ENCODE results near the gene SUZ12.

DNA sequence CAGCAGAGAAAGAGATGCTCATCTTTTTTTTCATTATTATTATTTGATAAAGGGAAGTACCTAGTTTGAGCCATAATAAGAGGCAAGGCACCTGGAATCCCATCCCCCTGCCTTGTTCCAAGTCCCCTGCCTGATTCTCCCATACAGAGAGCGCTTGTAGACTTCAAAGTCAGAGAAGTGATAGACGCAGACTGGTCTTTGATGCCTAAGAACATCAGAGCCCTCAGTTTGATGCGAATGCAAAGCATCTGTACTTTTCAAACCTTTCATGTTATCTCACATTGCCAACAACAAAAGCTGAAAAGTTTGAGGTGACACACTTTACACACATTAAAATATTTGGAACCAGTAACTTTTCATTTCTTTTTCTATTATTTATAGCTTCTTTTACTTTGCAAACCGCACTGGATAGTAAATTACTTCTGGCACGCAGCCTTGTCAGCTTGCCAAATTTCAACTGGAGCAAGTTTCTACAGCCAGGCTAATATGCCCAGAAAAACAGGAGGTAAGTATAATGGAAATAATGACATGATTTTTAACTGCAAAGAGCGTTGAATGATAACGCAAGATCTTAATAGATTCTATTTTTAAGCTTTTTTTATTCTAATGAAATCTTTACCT is 29.4 kb upstream of the SUZ12 start:
- TF ChIP-seq, protein P1, sequence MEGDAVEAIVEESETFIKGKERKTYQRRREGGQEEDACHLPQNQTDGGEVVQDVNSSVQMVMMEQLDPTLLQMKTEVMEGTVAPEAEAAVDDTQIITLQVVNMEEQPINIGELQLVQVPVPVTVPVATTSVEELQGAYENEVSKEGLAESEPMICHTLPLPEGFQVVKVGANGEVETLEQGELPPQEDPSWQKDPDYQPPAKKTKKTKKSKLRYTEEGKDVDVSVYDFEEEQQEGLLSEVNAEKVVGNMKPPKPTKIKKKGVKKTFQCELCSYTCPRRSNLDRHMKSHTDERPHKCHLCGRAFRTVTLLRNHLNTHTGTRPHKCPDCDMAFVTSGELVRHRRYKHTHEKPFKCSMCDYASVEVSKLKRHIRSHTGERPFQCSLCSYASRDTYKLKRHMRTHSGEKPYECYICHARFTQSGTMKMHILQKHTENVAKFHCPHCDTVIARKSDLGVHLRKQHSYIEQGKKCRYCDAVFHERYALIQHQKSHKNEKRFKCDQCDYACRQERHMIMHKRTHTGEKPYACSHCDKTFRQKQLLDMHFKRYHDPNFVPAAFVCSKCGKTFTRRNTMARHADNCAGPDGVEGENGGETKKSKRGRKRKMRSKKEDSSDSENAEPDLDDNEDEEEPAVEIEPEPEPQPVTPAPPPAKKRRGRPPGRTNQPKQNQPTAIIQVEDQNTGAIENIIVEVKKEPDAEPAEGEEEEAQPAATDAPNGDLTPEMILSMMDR (IDR thresholded peaks at IDR 0.05; ENCODE audit: poor library complexity, severe bottlenecking) = no peak
- TF ChIP-seq, protein P2, sequence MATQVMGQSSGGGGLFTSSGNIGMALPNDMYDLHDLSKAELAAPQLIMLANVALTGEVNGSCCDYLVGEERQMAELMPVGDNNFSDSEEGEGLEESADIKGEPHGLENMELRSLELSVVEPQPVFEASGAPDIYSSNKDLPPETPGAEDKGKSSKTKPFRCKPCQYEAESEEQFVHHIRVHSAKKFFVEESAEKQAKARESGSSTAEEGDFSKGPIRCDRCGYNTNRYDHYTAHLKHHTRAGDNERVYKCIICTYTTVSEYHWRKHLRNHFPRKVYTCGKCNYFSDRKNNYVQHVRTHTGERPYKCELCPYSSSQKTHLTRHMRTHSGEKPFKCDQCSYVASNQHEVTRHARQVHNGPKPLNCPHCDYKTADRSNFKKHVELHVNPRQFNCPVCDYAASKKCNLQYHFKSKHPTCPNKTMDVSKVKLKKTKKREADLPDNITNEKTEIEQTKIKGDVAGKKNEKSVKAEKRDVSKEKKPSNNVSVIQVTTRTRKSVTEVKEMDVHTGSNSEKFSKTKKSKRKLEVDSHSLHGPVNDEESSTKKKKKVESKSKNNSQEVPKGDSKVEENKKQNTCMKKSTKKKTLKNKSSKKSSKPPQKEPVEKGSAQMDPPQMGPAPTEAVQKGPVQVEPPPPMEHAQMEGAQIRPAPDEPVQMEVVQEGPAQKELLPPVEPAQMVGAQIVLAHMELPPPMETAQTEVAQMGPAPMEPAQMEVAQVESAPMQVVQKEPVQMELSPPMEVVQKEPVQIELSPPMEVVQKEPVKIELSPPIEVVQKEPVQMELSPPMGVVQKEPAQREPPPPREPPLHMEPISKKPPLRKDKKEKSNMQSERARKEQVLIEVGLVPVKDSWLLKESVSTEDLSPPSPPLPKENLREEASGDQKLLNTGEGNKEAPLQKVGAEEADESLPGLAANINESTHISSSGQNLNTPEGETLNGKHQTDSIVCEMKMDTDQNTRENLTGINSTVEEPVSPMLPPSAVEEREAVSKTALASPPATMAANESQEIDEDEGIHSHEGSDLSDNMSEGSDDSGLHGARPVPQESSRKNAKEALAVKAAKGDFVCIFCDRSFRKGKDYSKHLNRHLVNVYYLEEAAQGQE (IDR thresholded peaks at IDR 0.05; ENCODE audit: borderline replicate concordance) = no peak
- TF ChIP-seq RAD21 (conservative IDR thresholded peaks at IDR 0.05) (no peak), EZH2 (IDR thresholded peaks at IDR 0.05; ENCODE audit: borderline replicate concordance, insufficient read depth, low read length, poor library complexity, severe bottlenecking) (no peak), MXI1 (conservative IDR thresholded peaks at IDR 0.05; ENCODE audit: poor library complexity, severe bottlenecking) (no peak)

All from neural cell (in vitro differentiated cells).